Liver (tissue), 3 donors: ENCODE measurements around the gene ACTR8.

Experiments
- HNF4A ChIP-seq, 2 donors: conservative IDR thresholded peaks; 2 replicates each; pipeline ENCODE4 v1.6.1; 2016; ENCODE audit warnings: antibody characterized with exemption in 2 of 2, mild to moderate bottlenecking in 2 of 2
- JUND ChIP-seq, 2 donors: IDR thresholded peaks; 2 replicates each; pipeline ENCODE4 v1.6.1; 2016; ENCODE audit warnings: antibody characterized with exemption in 2 of 2
- RAD21 ChIP-seq, 2 donors: IDR thresholded peaks; 2 replicates each; pipeline ENCODE4 v1.6.1; 2016; ENCODE audit warnings: antibody characterized with exemption in 2 of 2, mild to moderate bottlenecking in 2 of 2
- RXRA ChIP-seq, 2 donors: IDR thresholded peaks; 2 replicates each; pipeline ENCODE4 v1.6.1; 2017 to 2018; ENCODE audit warnings: antibody characterized with exemption in 2 of 2, mild to moderate bottlenecking in 1 of 2
- SP1 ChIP-seq: IDR thresholded peaks from 2 replicates; pipeline ENCODE4 v1.6.1; 2018; ENCODE audit warnings: antibody characterized with exemption, mild to moderate bottlenecking
- YY1 ChIP-seq: IDR thresholded peaks from 2 replicates; pipeline ENCODE4 v1.6.1; 2016; ENCODE audit warnings: antibody characterized with exemption, mild to moderate bottlenecking
- TF ChIP-seq, protein P1 (sequence below): fragments of 150-350 bp; IDR thresholded peaks from 2 replicates; pipeline ENCODE4 v1.5.1; 2017; ENCODE audit warnings: improper control_type of control experiment, low read depth, low read length; ENCODE audit not compliant: missing input control
- TF ChIP-seq, protein P2 (sequence below): IDR thresholded peaks from 2 replicates; pipeline ENCODE4 v1.6.1; 2016; ENCODE audit warnings: antibody characterized with exemption
- TF ChIP-seq, protein P3 (sequence below): IDR thresholded peaks from 2 replicates; pipeline ENCODE4 v1.6.1; 2016; ENCODE audit warnings: antibody characterized with exemption
- donor health status: healthy.
- donor health status: healthy.

DNA sequence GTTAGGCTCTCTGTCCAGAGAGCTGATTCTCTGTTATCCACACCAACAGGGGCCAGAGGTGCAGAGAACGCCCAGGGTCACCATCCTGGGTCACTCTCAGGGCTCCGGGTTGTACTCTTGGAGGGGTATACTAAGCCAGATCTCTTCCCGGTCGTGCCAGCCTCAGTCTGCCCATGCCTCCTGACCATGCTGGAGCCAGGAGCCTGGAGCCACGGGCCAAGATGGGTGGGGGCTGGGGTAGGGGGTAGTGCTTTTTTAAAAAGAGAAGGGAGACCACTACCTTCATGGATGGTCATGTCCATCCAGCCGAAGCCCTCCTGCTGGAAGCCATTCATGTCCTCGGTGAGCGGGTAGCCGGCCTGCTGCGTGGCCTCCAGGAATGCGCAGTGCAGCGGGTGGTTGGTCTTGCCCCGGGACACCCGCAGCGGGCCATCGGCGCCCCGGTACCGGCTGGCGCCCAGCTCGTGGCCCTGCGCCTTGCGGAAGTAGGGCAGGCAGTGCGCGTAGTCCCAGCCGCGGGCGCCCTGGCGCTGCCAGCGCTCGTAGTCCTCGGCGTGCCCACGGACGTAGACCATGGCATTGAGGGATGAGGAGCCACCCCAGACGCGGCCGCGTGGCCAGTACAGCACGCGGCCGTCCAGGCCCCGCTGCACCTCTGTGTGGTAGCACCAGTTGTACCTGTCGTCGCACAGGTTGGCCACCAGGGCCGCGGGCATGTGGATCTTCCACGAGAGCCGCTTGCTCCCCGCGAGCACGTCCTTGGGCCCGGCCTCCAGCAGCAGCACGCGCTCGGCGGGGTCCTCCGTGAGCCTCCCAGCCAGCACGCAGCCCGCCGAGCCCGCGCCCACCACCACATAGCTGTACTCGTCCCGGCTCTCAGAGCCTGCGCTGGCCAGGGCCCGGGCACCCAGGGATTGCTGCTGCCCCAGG is 58.7 kb downstream of the ACTR8 start:
- TF ChIP-seq YY1 (no peak), RXRA (IDR thresholded peaks at IDR 0.05) (no peak), RAD21 (IDR thresholded peaks at IDR 0.05) (no peak), HNF4A (conservative IDR thresholded peaks at IDR 0.05) (no peak), JUND (IDR thresholded peaks at IDR 0.05) (no peak), SP1 (no peak)
- TF ChIP-seq, protein P1, sequence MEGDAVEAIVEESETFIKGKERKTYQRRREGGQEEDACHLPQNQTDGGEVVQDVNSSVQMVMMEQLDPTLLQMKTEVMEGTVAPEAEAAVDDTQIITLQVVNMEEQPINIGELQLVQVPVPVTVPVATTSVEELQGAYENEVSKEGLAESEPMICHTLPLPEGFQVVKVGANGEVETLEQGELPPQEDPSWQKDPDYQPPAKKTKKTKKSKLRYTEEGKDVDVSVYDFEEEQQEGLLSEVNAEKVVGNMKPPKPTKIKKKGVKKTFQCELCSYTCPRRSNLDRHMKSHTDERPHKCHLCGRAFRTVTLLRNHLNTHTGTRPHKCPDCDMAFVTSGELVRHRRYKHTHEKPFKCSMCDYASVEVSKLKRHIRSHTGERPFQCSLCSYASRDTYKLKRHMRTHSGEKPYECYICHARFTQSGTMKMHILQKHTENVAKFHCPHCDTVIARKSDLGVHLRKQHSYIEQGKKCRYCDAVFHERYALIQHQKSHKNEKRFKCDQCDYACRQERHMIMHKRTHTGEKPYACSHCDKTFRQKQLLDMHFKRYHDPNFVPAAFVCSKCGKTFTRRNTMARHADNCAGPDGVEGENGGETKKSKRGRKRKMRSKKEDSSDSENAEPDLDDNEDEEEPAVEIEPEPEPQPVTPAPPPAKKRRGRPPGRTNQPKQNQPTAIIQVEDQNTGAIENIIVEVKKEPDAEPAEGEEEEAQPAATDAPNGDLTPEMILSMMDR: no peak
- TF ChIP-seq, protein P2, sequence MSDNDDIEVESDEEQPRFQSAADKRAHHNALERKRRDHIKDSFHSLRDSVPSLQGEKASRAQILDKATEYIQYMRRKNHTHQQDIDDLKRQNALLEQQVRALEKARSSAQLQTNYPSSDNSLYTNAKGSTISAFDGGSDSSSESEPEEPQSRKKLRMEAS: no peak
- TF ChIP-seq, protein P3, sequence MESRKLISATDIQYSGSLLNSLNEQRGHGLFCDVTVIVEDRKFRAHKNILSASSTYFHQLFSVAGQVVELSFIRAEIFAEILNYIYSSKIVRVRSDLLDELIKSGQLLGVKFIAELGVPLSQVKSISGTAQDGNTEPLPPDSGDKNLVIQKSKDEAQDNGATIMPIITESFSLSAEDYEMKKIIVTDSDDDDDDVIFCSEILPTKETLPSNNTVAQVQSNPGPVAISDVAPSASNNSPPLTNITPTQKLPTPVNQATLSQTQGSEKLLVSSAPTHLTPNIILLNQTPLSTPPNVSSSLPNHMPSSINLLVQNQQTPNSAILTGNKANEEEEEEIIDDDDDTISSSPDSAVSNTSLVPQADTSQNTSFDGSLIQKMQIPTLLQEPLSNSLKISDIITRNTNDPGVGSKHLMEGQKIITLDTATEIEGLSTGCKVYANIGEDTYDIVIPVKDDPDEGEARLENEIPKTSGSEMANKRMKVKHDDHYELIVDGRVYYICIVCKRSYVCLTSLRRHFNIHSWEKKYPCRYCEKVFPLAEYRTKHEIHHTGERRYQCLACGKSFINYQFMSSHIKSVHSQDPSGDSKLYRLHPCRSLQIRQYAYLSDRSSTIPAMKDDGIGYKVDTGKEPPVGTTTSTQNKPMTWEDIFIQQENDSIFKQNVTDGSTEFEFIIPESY: no peak
